Nephron (organoid): ENCODE measurements around the gene CACNB3.

Source experiments
- H3K27ac Mint-ChIP-seq, 3 experiments: 2 replicates each; pipeline ENCODE4 v1.8.0; 2020; ENCODE audit warnings: mixed read lengths in 3 of 3, mild to moderate bottlenecking in 2 of 3, moderate library complexity in 1 of 3
- H3K27me3 Mint-ChIP-seq: 2 replicates; pipeline ENCODE4 v1.8.0; 2021; ENCODE audit warnings: low read depth, mild to moderate bottlenecking, moderate library complexity, mixed read lengths
- H3K36me3 Mint-ChIP-seq: 2 replicates; pipeline ENCODE4 v1.8.0; 2020; ENCODE audit warnings: low read depth, mixed read lengths
- H3K4me1 Mint-ChIP-seq: 2 replicates; pipeline ENCODE4 v1.8.0; 2020; ENCODE audit warnings: mixed read lengths
- H3K4me3 Mint-ChIP-seq, 3 experiments: 2 replicates each; pipeline ENCODE4 v1.8.0; 2020; ENCODE audit warnings: mild to moderate bottlenecking in 3 of 3, mixed read lengths in 3 of 3, moderate library complexity in 2 of 3
- H3K9me3 Mint-ChIP-seq: 2 replicates; pipeline ENCODE4 v1.8.0; 2020; ENCODE audit warnings: mixed read lengths
- TF ChIP-seq, protein P1 (sequence below), 3 experiments: fragments of 200-600 bp; sonication (generic); IDR thresholded peaks; one replicate each; pipeline ENCODE4 v1.5.0; 2021; ENCODE audit warnings: antibody characterized with exemption in 3 of 3; ENCODE audit not compliant: unreplicated experiment in 3 of 3

CACNB3 gene

DNA sequence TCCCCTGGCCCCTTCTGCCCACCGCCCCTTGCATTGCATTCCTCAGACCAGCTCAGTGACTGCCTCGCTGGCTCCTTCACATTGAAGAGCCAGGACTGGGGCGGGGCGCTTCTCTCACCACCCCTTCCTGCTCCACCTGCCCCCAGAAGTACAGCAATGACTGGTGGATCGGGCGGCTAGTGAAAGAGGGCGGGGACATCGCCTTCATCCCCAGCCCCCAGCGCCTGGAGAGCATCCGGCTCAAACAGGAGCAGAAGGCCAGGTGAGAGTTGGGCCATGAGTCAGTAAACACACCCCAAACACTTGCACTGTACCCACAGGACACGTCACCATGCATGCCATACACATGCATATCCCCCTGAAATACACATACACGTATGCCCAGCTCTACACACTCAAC, 5.8 kb downstream of the CACNB3 start:
- Mint-ChIP-seq H3K4me1 (peaks cover 25% of the 10 kb centered on the region), H3K27ac (no peak overlapping the region), H3K36me3 (peaks cover 27% of the 10 kb centered on the region), H3K27me3 (no peaks in the 10 kb centered on the region), H3K9me3 (no peaks in the 10 kb centered on the region), H3K4me3 (no peak overlapping the region)
- TF ChIP-seq, protein P1, sequence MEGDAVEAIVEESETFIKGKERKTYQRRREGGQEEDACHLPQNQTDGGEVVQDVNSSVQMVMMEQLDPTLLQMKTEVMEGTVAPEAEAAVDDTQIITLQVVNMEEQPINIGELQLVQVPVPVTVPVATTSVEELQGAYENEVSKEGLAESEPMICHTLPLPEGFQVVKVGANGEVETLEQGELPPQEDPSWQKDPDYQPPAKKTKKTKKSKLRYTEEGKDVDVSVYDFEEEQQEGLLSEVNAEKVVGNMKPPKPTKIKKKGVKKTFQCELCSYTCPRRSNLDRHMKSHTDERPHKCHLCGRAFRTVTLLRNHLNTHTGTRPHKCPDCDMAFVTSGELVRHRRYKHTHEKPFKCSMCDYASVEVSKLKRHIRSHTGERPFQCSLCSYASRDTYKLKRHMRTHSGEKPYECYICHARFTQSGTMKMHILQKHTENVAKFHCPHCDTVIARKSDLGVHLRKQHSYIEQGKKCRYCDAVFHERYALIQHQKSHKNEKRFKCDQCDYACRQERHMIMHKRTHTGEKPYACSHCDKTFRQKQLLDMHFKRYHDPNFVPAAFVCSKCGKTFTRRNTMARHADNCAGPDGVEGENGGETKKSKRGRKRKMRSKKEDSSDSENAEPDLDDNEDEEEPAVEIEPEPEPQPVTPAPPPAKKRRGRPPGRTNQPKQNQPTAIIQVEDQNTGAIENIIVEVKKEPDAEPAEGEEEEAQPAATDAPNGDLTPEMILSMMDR (IDR thresholded peaks at IDR 0.05; ENCODE audit: unreplicated experiment in 3 of 3): no peak

DNA sequence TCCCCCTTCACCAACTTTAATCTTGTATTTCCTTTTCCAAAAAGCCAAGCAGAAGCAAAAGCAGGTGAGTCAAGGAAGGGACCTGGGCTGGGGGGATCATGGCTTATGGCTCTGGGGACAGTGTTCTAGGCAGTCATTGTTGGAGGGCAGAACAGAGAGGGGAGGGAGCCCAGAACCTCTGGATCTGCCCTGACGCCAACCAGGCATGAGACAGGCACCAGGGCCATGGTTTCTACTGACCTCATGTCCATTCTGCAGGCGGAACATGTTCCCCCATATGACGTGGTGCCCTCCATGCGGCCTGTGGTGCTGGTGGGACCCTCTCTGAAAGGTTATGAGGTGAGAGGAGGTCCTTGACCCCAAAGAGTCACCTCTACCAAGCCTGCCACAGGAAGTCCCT, 6.6 kb downstream of the CACNB3 start:
- H3K9me3 Mint-ChIP-seq: no peaks in the 10 kb centered on the region
- no peak overlapping the region for H3K4me3 Mint-ChIP-seq
- no peak overlapping the region for H3K27ac Mint-ChIP-seq
- no peaks in the 10 kb centered on the region for H3K27me3 Mint-ChIP-seq
- H3K4me1 Mint-ChIP-seq: peaks cover 18% of the 10 kb centered on the region
- TF ChIP-seq, protein P1 (IDR thresholded peaks at IDR 0.05; ENCODE audit: unreplicated experiment in 3 of 3): no peak
- H3K36me3 Mint-ChIP-seq: peaks cover 33% of the 10 kb centered on the region

DNA sequence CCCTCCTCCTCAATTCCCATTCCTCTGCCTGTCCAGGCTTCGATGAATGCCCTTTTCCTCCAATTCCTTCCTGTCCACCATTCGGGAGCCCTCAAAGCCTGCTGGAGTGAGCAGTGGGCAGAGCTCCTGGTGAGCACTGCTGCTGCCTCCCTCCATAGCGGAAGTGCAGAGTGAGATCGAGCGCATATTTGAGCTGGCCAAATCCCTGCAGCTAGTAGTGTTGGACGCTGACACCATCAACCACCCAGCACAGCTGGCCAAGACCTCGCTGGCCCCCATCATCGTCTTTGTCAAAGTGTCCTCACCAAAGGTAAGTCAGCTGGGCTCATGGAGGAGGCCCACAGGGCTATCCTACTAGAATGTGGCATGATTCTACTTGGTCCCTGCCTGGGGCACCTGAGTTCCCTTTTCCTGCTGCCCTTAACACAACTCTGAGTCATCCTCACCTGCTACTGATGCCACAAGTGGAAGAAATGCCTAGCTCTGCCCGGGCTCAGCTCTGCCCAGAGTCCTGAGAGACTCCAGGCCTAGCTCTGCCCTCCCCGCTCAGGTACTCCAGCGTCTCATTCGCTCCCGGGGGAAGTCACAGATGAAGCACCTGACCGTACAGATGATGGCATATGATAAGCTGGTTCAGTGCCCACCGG, 8.0 kb downstream of the CACNB3 start:
- TF ChIP-seq, protein P1 (IDR thresholded peaks at IDR 0.05; ENCODE audit: unreplicated experiment in 3 of 3): no peak
- peaks cover 45% of the 10 kb centered on the region for H3K36me3 Mint-ChIP-seq
- H3K4me3 Mint-ChIP-seq: no peak overlapping the region
- peaks cover 10% of the 10 kb centered on the region for H3K4me1 Mint-ChIP-seq
- no peaks in the 10 kb centered on the region for H3K27me3 Mint-ChIP-seq
- no peaks in the 10 kb centered on the region for H3K9me3 Mint-ChIP-seq
- no peak overlapping the region for H3K27ac Mint-ChIP-seq

DNA sequence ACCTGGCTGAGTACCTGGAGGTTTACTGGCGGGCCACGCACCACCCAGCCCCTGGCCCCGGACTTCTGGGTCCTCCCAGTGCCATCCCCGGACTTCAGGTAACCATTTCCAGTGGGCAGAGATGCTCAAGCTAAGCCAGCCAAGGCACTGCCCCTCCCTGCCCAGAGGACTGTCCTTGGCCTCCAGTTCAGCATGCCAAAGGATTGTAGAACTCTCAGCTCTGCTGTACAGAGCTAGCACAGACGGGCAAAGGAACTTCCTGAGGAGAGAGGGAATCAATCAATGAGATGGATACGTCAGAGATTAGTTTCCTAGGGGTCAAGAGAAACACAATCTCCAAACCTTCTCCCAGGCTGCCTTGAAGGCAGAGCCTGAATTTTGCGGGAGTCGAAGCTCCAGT, 8.7 kb downstream of the CACNB3 start:
- H3K36me3 Mint-ChIP-seq: peaks cover 52% of the 10 kb centered on the region
- no peak overlapping the region for H3K27ac Mint-ChIP-seq
- TF ChIP-seq, protein P1 (IDR thresholded peaks at IDR 0.05; ENCODE audit: unreplicated experiment in 3 of 3): no peak
- H3K27me3 Mint-ChIP-seq: no peaks in the 10 kb centered on the region
- no peaks in the 10 kb centered on the region for H3K9me3 Mint-ChIP-seq
- peaks cover 7% of the 10 kb centered on the region for H3K4me1 Mint-ChIP-seq
- H3K4me3 Mint-ChIP-seq: no peak overlapping the region

DNA sequence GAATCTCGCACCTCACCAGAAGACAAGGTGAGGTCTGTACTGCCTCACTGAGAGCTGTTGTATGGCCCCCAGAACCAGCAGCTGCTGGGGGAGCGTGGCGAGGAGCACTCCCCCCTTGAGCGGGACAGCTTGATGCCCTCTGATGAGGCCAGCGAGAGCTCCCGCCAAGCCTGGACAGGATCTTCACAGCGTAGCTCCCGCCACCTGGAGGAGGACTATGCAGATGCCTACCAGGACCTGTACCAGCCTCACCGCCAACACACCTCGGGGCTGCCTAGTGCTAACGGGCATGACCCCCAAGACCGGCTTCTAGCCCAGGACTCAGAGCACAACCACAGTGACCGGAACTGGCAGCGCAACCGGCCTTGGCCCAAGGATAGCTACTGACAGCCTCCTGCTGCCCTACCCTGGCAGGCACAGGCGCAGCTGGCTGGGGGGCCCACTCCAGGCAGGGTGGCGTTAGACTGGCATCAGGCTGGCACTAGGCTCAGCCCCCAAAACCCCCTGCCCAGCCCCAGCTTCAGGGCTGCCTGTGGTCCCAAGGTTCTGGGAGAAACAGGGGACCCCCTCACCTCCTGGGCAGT, 9.3 kb downstream of the CACNB3 start:
- H3K27ac Mint-ChIP-seq: no peak overlapping the region
- no peak overlapping the region for H3K4me3 Mint-ChIP-seq
- TF ChIP-seq, protein P1 (IDR thresholded peaks at IDR 0.05; ENCODE audit: unreplicated experiment in 3 of 3): no peak
- peaks cover under 1% of the 10 kb centered on the region for H3K4me1 Mint-ChIP-seq
- H3K9me3 Mint-ChIP-seq: no peaks in the 10 kb centered on the region
- H3K27me3 Mint-ChIP-seq: no peaks in the 10 kb centered on the region
- peaks cover 57% of the 10 kb centered on the region for H3K36me3 Mint-ChIP-seq

DNA sequence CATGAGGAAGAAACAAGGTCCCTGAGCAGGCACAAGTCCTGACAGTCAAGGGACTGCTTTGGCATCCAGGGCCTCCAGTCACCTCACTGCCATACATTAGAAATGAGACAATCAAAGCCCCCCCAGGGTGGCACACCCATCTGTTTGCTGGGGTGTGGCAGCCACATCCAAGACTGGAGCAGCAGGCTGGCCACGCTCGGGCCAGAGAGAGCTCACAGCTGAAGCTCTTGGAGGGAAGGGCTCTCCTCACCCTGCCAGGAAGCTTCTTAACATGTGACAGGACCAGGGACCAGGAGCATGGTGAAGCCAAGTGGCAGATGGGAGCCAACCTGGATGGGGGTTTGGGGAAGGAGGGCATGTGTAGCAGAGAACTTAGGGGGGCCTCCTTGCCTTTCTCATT, 10.0 kb downstream of the CACNB3 start:
- H3K36me3 Mint-ChIP-seq: peaks cover 60% of the 10 kb centered on the region
- H3K4me3 Mint-ChIP-seq: no peak overlapping the region
- no peak overlapping the region for H3K27ac Mint-ChIP-seq
- H3K9me3 Mint-ChIP-seq: no peaks in the 10 kb centered on the region
- H3K4me1 Mint-ChIP-seq: no peaks in the 10 kb centered on the region
- TF ChIP-seq, protein P1 (IDR thresholded peaks at IDR 0.05; ENCODE audit: unreplicated experiment in 3 of 3): no peak
- no peaks in the 10 kb centered on the region for H3K27me3 Mint-ChIP-seq
